ENCODE results near the gene PDIA4. TPM values are rescaled to one million over a fixed set of nuclear protein-coding genes. Genes with fewer than 3 reads are reported as not detected.

PDIA4 gene
- total and polyA plus RNA-seq, 2 of the 8 experiments (the other 6 are each of a cell fraction or from before 2014, with no cell fraction given) = 119 to 303 TPM

DNA sequence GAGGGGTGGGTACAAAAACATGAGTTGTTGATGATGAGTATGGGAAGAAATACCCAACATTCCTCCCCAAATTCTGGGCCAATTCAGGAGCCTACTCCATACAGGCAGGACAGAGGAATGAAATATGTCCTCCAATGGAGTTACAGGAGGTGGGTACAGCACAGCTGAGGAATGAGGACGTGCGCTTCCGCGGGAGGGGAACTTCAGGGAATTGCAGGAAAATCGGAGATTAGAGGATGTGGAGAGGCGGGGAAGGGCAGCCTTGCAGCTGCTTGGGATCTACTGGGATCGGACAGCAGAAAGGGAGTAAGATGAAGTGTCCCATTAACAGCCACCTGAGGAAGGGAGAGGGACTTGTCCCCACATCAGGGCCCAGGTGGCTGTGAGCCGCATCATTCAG lies 50.2 kb downstream of the PDIA4 start:
- no peak for DNase-seq (ENCODE audit: low read depth in 1 of 2, low spot score in 2 of 2)
- H3K14ac ChIP-seq (ENCODE audit: insufficient read length) = no peak overlapping the region
- H3K4me3 ChIP-seq (ENCODE audit: extremely low read depth in 1 of 4, insufficient read depth in 2 of 4, low read depth in 3 of 4, low read length in 4 of 4) = no peak overlapping the region
- no peak overlapping the region for H3K27ac ChIP-seq (ENCODE audit: low read depth, low read length)
- H3K4me2 ChIP-seq (ENCODE audit: insufficient read depth in 1 of 2, low read depth in 2 of 2, low read length in 2 of 2) = no peak overlapping the region
- peak overlapping the region; percentile 2; the same call in 1 of the 2 replicates for H2BK12ac ChIP-seq (ENCODE audit: low read depth, low read length)
- peak overlapping the region; percentile 36; the same call in 1 of the 2 replicates for H2AFZ ChIP-seq (ENCODE audit: low read length)
- no peak overlapping the region for H4K8ac ChIP-seq (ENCODE audit: extremely low read depth, insufficient read depth, low read length)
- H2BK120ac ChIP-seq (replicated peaks; ENCODE audit: low read depth, low read length) = no peak overlapping the region
- 78% methylated on average over 8 of the region's 8 CpGs; no CpG with 5 or more reads in 1 of the 2 experiments for WGBS, 2 experiments (ENCODE audit: extremely low coverage in 1 of 2, insufficient coverage in 1 of 2, insufficient read length in 1 of 2, insufficient replicate concordance in 2 of 2, low coverage in 1 of 2, low lambda C conversion rate in 2 of 2, missing lambda C conversion rate in 1 of 2)
- H3K27me3 ChIP-seq (replicated peaks in 1 of 4; ENCODE audit: control insufficient read depth in 3 of 4, extremely low read depth in 1 of 4, insufficient read depth in 3 of 4, low read length in 3 of 4) = no peaks in the 10 kb centered on the region
- H3K36me3 ChIP-seq (ENCODE audit: control insufficient read depth in 2 of 4, insufficient read depth in 4 of 4, low read length in 3 of 4) = no peaks in the 10 kb centered on the region
- no peak overlapping the region for H3K56ac ChIP-seq (replicated peaks; ENCODE audit: insufficient read length, low read depth, low read length)
- H3K4ac ChIP-seq (replicated peaks; ENCODE audit: insufficient read length, low read depth, low read length) = peak overlapping the region; percentile 70
- no peak overlapping the region for H3K9ac ChIP-seq (replicated peaks in 1 of 4; ENCODE audit: extremely low read depth in 1 of 4, low read depth in 3 of 4, low read length in 3 of 4)
- no peak overlapping the region for H4K5ac ChIP-seq (ENCODE audit: insufficient read length, low read depth, low read length)
- H2BK5ac ChIP-seq (ENCODE audit: low read depth, low read length) = peak overlapping the region; percentile 67; the same call in 1 of the 2 replicates
- H3K18ac ChIP-seq (ENCODE audit: extremely low read depth, low read length) = no peak overlapping the region
- H3K79me2 ChIP-seq (ENCODE audit: control insufficient read depth in 1 of 2, insufficient read depth in 2 of 2, low read length in 2 of 2) = no peaks in the 10 kb centered on the region
- ChIA-PET CTCF (ENCODE audit: partially characterized antibody) (interaction anchor here (0.6 to 0.9 kb wide), 2 partner anchors 44 to 451 kb away, joined by 3 read pairs; no protein-coding TSS in a partner anchor), POLR2A (ENCODE audit: partially characterized antibody) (interaction anchor here (0.6 to 1.9 kb wide), 2 partner anchors 11 to 14 kb away, joined by 4 read pairs; no protein-coding TSS in a partner anchor)
- H3K9me3 ChIP-seq (ENCODE audit: insufficient read depth in 2 of 2, low read depth in 1 of 2, low read length in 1 of 2) = no peaks in the 10 kb centered on the region
- H2BK20ac ChIP-seq (ENCODE audit: low read length) = no peak overlapping the region
- peaks cover 0 to 1% of the 10 kb centered on the region in 2 experiments for H4K20me1 ChIP-seq (replicated peaks in 1 of 2; ENCODE audit: control insufficient read depth in 1 of 2, insufficient read depth in 2 of 2, low read length in 2 of 2)
- H2AK5ac ChIP-seq (ENCODE audit: low read depth, low read length) = no peak overlapping the region
- peak overlapping the region; percentile 11 for H4K91ac ChIP-seq (replicated peaks; ENCODE audit: insufficient read length, low read length)
- FAIRE-seq = no peak
- H3K23ac ChIP-seq (ENCODE audit: insufficient read length) = no peak overlapping the region
- H3K4me1 ChIP-seq (replicated peaks in 1 of 4; ENCODE audit: control insufficient read depth in 3 of 4, insufficient read depth in 4 of 4, low read length in 3 of 4) = peaks cover 4 to 11% (median 8%) of the 10 kb centered on the region in 4 experiments
- no peak overlapping the region for H2BK15ac ChIP-seq (ENCODE audit: low read length)
- no peaks in the 10 kb centered on the region for H3K23me2 ChIP-seq (ENCODE audit: low read depth, low read length)
- no peaks in the 10 kb centered on the region for H3K79me1 ChIP-seq (ENCODE audit: low read depth, low read length)
- no peak for TF ChIP-seq KDM5A (IDR thresholded peaks at IDR 0.05; ENCODE audit: low read length)
- TF ChIP-seq EP300 (IDR thresholded peaks at IDR 0.05; ENCODE audit: borderline replicate concordance in 1 of 2, low read depth in 2 of 2, low read length in 2 of 2) = no peak
- no peak for TF ChIP-seq TAF7 (optimal IDR thresholded peaks at IDR 0.05; ENCODE audit: borderline replicate concordance, low read depth, low read length)
- TF ChIP-seq RFX5 (IDR thresholded peaks at IDR 0.05; ENCODE audit: borderline replicate concordance, low read depth, low read length) = no peak
- no peak for TF ChIP-seq CTBP2 (IDR thresholded peaks at IDR 0.05; ENCODE audit: borderline replicate concordance, insufficient read depth, insufficient read length, low read length)
- TF ChIP-seq, protein P1, sequence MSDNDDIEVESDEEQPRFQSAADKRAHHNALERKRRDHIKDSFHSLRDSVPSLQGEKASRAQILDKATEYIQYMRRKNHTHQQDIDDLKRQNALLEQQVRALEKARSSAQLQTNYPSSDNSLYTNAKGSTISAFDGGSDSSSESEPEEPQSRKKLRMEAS (IDR thresholded peaks at IDR 0.05) = no peak
- TF ChIP-seq SIN3A (conservative IDR thresholded peaks at IDR 0.05 in 1 of 2, IDR thresholded peaks at IDR 0.05 in 1 of 2; ENCODE audit: low read depth in 1 of 2, low read length in 2 of 2) = no peak
- TF ChIP-seq, protein P2, sequence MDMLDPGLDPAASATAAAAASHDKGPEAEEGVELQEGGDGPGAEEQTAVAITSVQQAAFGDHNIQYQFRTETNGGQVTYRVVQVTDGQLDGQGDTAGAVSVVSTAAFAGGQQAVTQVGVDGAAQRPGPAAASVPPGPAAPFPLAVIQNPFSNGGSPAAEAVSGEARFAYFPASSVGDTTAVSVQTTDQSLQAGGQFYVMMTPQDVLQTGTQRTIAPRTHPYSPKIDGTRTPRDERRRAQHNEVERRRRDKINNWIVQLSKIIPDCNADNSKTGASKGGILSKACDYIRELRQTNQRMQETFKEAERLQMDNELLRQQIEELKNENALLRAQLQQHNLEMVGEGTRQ (IDR thresholded peaks at IDR 0.05; ENCODE audit: low read length) = no peak
- no peak for TF ChIP-seq GTF2F1 (IDR thresholded peaks at IDR 0.05; ENCODE audit: borderline replicate concordance, low read depth, low read length)
- no peak for TF ChIP-seq SAP30 (IDR thresholded peaks at IDR 0.05; ENCODE audit: insufficient read depth, insufficient replicate concordance, low read length)
- no peak for TF ChIP-seq BACH1 (IDR thresholded peaks at IDR 0.05; ENCODE audit: low read length)
